GM12875 (cell line): ENCODE measurements around the gene BEGAIN.

Experiments
- H3K4me3 ChIP-seq: one replicate; pipeline ENCODE4 v1.5.1; 2011; ENCODE audit warnings: low read depth, low read length, control low read depth
- TF ChIP-seq, protein P1 (sequence below): IDR thresholded peaks from 2 replicates; pipeline ENCODE4 v1.5.1; 2011; ENCODE audit warnings: low read depth, mild to moderate bottlenecking, control low read depth, inconsistent platforms, low read length, moderate library complexity, borderline replicate concordance; ENCODE audit not compliant: insufficient read depth

The BEGAIN gene

DNA sequence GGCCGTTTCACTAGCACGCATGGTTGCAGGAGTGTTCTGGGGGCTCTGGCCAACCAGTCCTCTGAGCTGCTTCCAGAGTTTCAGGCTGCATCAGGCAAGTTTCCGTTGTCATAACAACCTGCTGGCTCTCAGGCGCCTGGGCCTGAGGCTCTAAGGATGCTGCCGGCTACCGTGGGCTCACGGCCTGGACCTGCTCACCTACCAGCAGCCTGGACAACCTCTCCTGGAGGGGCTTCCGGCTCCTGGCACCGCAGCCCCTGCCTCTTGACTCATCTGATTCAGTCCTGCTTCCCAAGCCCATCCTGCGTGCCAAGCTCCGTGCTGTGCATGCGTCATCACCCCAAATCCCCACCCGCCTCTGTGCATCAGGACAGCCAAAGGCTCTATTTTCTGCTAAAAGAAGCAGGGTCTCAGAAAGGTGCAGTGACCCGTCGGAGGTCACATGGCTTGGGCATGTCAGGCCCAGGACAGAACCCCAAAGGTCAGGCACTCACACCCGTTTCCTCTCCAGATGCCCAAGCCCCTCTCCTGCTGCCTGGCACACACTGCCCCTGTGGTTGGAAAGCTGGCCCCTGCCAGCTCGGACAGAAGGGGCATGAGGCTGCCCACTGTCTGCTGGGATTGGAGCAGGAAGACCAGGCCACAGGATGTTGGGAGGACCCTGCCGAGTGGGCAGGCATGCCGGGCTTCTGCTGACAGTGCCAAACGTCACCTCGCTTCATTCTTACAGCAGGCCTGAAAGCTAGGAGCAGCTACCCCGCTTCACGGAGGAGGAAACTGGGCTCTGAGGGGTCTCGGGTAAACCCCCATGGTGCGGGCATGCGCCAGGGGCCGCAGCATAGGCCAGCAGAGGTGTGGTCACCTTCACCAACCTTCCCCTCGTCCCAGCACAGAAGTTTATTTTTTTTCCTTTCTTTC is 5.7 kb downstream of the BEGAIN start:
- no peak overlapping the region for H3K4me3 ChIP-seq
- TF ChIP-seq, protein P1, sequence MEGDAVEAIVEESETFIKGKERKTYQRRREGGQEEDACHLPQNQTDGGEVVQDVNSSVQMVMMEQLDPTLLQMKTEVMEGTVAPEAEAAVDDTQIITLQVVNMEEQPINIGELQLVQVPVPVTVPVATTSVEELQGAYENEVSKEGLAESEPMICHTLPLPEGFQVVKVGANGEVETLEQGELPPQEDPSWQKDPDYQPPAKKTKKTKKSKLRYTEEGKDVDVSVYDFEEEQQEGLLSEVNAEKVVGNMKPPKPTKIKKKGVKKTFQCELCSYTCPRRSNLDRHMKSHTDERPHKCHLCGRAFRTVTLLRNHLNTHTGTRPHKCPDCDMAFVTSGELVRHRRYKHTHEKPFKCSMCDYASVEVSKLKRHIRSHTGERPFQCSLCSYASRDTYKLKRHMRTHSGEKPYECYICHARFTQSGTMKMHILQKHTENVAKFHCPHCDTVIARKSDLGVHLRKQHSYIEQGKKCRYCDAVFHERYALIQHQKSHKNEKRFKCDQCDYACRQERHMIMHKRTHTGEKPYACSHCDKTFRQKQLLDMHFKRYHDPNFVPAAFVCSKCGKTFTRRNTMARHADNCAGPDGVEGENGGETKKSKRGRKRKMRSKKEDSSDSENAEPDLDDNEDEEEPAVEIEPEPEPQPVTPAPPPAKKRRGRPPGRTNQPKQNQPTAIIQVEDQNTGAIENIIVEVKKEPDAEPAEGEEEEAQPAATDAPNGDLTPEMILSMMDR: no peak

DNA sequence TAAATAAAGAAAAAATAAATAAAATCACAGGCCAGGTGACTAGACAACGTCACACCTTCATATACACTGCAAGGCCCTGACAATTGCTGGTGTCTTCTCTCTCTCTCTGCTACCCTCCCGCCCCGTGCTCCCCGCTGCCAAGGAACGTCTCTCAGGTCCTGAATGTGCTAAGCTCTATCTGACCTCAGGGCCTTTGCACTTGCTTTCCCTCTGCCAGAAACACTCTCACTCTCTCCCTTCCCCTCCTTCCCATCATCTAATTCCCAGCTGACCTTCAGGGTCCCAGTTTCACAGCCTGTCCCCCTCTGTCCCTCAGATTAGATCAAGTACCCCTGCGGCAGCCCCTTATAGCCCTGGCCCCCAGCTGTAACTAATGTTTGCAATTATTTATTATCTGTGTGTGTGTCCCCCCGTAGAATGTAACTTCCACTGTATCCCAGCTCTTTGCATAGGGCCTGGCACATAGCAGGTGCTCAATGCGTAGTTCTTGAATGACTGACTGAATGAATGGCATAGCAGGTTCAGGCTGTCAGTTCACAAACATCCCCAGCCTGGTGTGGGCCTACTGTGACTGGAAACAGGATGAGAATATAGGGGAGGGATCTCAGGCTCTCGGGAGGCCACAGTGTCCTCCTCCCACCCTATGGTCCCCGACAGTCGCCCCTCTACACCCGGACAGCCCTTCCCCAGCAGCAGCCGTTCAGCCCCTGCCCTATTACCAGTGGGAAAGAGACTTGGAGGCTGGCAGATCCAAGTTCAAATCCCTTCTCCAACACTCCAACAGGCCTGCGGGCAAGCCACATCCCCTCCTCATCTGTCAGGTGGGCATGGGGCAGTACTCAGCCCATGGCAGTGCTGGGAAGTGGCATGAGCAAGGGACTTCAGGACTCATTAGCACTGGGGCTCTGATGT is 6.6 kb downstream of the BEGAIN start:
- TF ChIP-seq, protein P1: no peak
- H3K4me3 ChIP-seq: no peak overlapping the region

DNA sequence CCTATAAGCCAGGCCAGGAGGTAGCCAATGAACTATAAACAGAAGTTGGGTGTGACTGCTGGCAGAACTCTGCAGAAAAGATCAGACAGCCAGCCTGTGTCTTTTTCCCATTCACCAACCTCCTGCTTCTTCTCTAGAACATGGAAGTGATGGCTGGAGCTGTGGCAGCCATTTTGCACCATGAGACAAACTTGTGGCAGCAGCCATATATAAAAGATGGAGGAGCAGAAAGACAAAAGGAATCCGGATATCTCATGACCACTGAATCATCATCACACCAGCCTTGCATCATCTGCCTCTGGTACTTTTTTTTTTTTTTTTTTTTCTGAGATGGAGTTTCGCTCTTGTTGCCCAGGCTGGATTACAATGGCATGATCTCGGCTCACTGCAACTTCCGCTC is 8.7 kb downstream of the BEGAIN start:
- TF ChIP-seq, protein P1: no peak
- no peak overlapping the region for H3K4me3 ChIP-seq

DNA sequence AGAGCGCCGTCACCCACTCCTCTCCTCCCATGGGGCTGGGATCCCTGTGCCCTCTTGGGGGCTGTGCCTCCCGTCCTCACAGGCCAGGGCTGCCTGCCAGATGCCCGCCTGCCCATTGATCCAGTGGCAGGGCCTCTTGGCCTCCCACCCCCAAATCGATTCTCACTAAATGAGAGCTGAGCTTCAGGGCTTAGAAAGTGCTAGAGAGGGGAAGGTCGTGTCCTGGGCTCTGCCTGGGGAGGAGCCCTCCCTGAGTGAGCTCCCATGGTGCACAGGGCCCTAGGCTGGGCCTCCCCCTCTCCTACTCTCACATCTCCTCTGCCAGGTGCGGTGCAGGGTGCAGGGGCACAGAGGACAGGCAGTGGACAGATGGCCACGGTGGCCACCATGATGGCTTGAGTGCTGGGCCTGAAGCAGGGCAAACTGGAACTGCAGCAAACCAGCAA is 9.2 kb downstream of the BEGAIN start:
- TF ChIP-seq, protein P1: no peak

GRCh38 chr14:100577321-100577985 is 9.8 kb downstream of the BEGAIN start:
- H3K4me3 ChIP-seq: no peak overlapping the region
- TF ChIP-seq, protein P1: no peak

More for the DNA sequence above, 9.2 kb downstream of the BEGAIN start:
- no peak overlapping the region for H3K4me3 ChIP-seq

DNA sequence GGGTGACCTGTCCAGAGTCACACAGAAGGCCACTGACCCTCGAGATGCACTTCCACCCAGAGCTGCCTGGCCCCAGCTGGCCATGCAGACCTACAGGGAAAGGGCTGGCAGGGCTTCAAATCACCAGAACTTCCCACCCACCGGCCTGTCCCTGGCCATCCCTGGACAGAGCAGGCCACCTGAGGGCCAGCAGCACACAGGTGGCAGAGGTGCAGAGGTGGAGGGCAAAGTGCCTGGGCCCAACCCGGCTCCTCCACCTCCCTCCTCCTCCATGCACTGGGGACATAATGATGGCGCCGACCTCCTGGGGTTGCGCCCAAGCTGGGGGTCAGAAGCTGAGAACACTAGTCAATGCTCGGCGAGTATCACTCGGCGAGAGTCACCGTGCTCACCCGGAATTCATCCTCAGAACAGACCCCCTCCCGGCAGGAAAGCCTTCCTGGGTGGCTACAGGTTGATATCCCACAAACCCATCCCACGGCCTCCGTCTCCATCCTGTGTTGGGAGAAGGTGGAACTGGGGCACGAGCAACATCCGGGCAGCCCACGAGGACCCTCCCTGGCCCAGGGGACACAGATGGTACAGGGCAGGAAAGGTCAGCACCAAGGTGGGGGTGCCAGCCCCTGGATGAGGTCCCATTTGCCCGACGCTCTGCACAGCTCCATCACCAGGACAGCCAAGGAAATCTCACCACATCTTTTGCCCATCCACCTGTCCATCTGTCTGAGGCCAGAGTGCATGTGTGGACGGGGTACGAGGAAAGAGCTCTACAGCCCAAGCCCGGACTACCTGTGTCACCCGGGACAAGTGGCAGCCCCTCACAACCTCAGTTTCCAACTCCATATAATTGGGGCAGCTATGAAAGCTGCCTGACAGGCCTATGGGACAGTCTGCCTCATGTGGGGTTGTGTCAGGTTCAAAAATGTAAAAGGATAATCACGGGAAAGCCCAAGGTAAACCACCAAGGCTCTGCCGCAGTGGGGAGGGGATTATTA is 10.8 kb downstream of the BEGAIN start:
- TF ChIP-seq, protein P1: no peak
- H3K4me3 ChIP-seq: no peak overlapping the region
